GM12891 (cell line): ENCODE data around the gene STX1B.

Source experiments
- POLR2A ChIP-seq: IDR thresholded peaks from 2 replicates; pipeline ENCODE4 v1.6.1; 2011; ENCODE audit warnings: low read depth, low read length, control low read depth
- POLR2AphosphoS5 ChIP-seq: IDR thresholded peaks from 2 replicates; pipeline ENCODE4 v1.6.1; 2011; ENCODE audit warnings: low read depth, low read length, control low read depth
- TAF1 ChIP-seq: IDR thresholded peaks from 2 replicates; pipeline ENCODE4 v1.6.1; 2011; ENCODE audit warnings: low read depth, low read length, control low read depth

- TF ChIP-seq POLR2A (no peak), TAF1 (no peak), POLR2AphosphoS5 (no peak)
These were observed 5.8 kb downstream of the STX1B start for GRCh38 chr16:31004658-31005057.
